ENCODE data around the gene CC2D2A. TPM values are rescaled to one million over a fixed set of nuclear protein-coding genes. Genes with fewer than 3 reads are reported as not detected.

CC2D2A gene
- total and polyA plus RNA-seq, 2 of the 13 experiments (the other 11 are each of a cell fraction or from before 2014, with no cell fraction given): 4.2 to 7.2 TPM

- no peak for TF ChIP-seq STAT6 (CRISPR knock-in tag; IDR thresholded peaks at IDR 0.05; ENCODE audit: borderline replicate concordance)
- TF ChIP-seq ZNF614 (CRISPR knock-in tag; IDR thresholded peaks at IDR 0.05; ENCODE audit: borderline replicate concordance): no peak
- no peak for TF ChIP-seq TBX3 (IDR thresholded peaks at IDR 0.05; ENCODE audit: borderline replicate concordance)
- TF ChIP-seq ZBTB3 (CRISPR knock-in tag; IDR thresholded peaks at IDR 0.05; ENCODE audit: borderline replicate concordance, low read depth): no peak
- no peak for TF ChIP-seq ZFP36L1 (CRISPR knock-in tag; IDR thresholded peaks at IDR 0.05)
- no peak for TF ChIP-seq ZNF329 (CRISPR knock-in tag; IDR thresholded peaks at IDR 0.05; ENCODE audit: low read depth)
- no peak for TF ChIP-seq HNRNPH1 (optimal IDR thresholded peaks at IDR 0.05; ENCODE audit: low read depth, low read length)
- no peak for TF ChIP-seq DR1 (CRISPR knock-in tag; IDR thresholded peaks at IDR 0.05)
- TF ChIP-seq ZNF260 (CRISPR knock-in tag; IDR thresholded peaks at IDR 0.05; ENCODE audit: borderline replicate concordance, low read depth): no peak
- no peak for TF ChIP-seq KDM2A (CRISPR knock-in tag; IDR thresholded peaks at IDR 0.05; ENCODE audit: borderline replicate concordance, low read depth)
Observed at GRCh38 chr4:15443371-15444160, 26.1 kb upstream of the CC2D2A start (continued).

GRCh38 chr4:15444276-15444675 is 25.4 kb upstream of the CC2D2A start:
- intact Hi-C loops (cut with micrococcal nuclease; ENCODE audit: unreplicated experiment): no loop called here
- POLR2A ChIA-PET: no interaction called here
- 19% methylated on average over 7 of the region's 7 CpGs for WGBS (ENCODE audit: low lambda C conversion rate)

More at GRCh38 chr4:15444276-15444675, 25.4 kb upstream of the CC2D2A start:
- no peaks in the 10 kb centered on the region for H4K20me1 ChIP-seq (ENCODE audit: insufficient read depth, low read length)
- no peak overlapping the region for H3K4me2 ChIP-seq (ENCODE audit: low read depth, low read length)
- no peak overlapping the region for H3K9ac ChIP-seq (ENCODE audit: insufficient read depth, low read depth, low read length)
- in situ Hi-C loops (cut with HindIII; ENCODE audit: extremely low pct_ligation_motif_present, low pct_unique_long_range_greater_than_20kb): no loop called here
- H3K36me3 ChIP-seq (replicated peaks in 1 of 2; ENCODE audit: control insufficient read depth in 1 of 2, insufficient read depth in 2 of 2, low read length in 2 of 2): no peaks in the 10 kb centered on the region
- no peaks in the 10 kb centered on the region for H3K79me2 ChIP-seq (ENCODE audit: insufficient read depth, low read length)
- TF ChIP-seq KLF13 (CRISPR knock-in tag; IDR thresholded peaks at IDR 0.05) (no peak), ZNF232 (CRISPR knock-in tag; IDR thresholded peaks at IDR 0.05; ENCODE audit: borderline replicate concordance) (no peak), CENPBD1 (CRISPR knock-in tag; IDR thresholded peaks at IDR 0.05; ENCODE audit: borderline replicate concordance, low read depth) (no peak), RAD51 (IDR thresholded peaks at IDR 0.05; ENCODE audit: borderline replicate concordance) (no peak)
- H3K27ac ChIP-seq (ENCODE audit: extremely low read length, insufficient read depth, low read length): no peak overlapping the region
- no peak for ATAC-seq
- no peaks in the 10 kb centered on the region for H3K9me3 ChIP-seq (ENCODE audit: low read length)
- DNase-seq (ENCODE audit: low spot score): no peak
- FAIRE-seq: no peak
- no peaks in the 10 kb centered on the region for H3K4me1 ChIP-seq (ENCODE audit: insufficient read depth, low read length)
- CTCF ChIA-PET (ENCODE audit: low intra/inter-chr PET ratio, low total read pairs): no interaction called here
- H2AFZ ChIP-seq (ENCODE audit: low read length): no peak overlapping the region
- no TSS peak for BruUV-seq (replicated peaks)
- H3K4me3 ChIP-seq (replicated peaks in 1 of 3; ENCODE audit: insufficient read depth in 1 of 3, low read depth in 2 of 3, low read length in 3 of 3): no peak overlapping the region
- no peaks in the 10 kb centered on the region for H3K27me3 ChIP-seq (ENCODE audit: control insufficient read depth in 1 of 2, insufficient read depth in 2 of 2, low read length in 2 of 2)
